Endothelial cell of umbilical vein (primary cell): Measurements from ENCODE around the gene FHIT. TPM values are rescaled to one million over a fixed set of nuclear protein-coding genes. Genes with fewer than 3 reads are reported as not detected.

ENCODE experiments used
- BruUV-seq: library from RNA; stranded (reverse); fragments of 400-500 nt; replicated peaks from 2 replicates; lab custom pipeline; 2021; lab: Mats Ljungman, UMichigan
- CTCF ChIA-PET: fragments of 300-600, 350-600 bp; sonication (Branson Sonifier 250); formaldehyde crosslinking; loops from one replicate; lab custom pipeline; 2021; ENCODE audit warnings: antibody characterized with exemption, inconsistent platforms; lab: Charles Lee
- POLR2A ChIA-PET: fragments of 300-600, 350-600 bp; sonication (Branson Sonifier 250); formaldehyde crosslinking; loops from one replicate; lab custom pipeline; 2021; ENCODE audit warnings: antibody characterized with exemption, inconsistent platforms; lab: Charles Lee
- DNase-seq: peaks from one replicate; pipeline ENCODE4 v3.0.0-alpha.2; 2011; ENCODE audit warnings: low read depth, low spot score
- FAIRE-seq: peaks from 2 replicates; lab custom pipeline; 2011; peaks lifted over from hg19 to GRCh38; lab: Jason Lieb, UNC
- H2AFZ ChIP-seq: 2 replicates; pipeline ENCODE4 v1.6.0; 2012; ENCODE audit warnings: low read depth, low read length, control low read depth, inconsistent platforms
- H3K27ac ChIP-seq: 2 replicates; pipeline ENCODE4 v1.5.1; 2011; ENCODE audit warnings: low read depth, mild to moderate bottlenecking, control low read depth, low read length, moderate library complexity; ENCODE audit not compliant: insufficient read depth
- H3K27me3 ChIP-seq, 2 experiments: 2 replicates each; pipeline versions ENCODE4 v1.6.0 to v1.6.1; 2011; ENCODE audit warnings: low read length in 2 of 2, mixed read lengths in 1 of 2; ENCODE audit not compliant: control insufficient read depth in 2 of 2, insufficient read depth in 2 of 2
- H3K36me3 ChIP-seq, 2 experiments: 2 replicates in 1 of 2; 3 replicates in 1 of 2; pipeline ENCODE4 v1.5.1; 2011; ENCODE audit warnings: low read length in 2 of 2, mild to moderate bottlenecking in 1 of 2, moderate library complexity in 1 of 2; ENCODE audit not compliant: control insufficient read depth in 2 of 2, insufficient read depth in 2 of 2; ENCODE audit errors: extremely low read depth in 1 of 2
- H3K4me1 ChIP-seq: 3 replicates; pipeline ENCODE4 v1.5.1; 2011; ENCODE audit warnings: mild to moderate bottlenecking, low read length; ENCODE audit not compliant: control insufficient read depth, insufficient read depth; ENCODE audit errors: extremely low read depth
- H3K4me2 ChIP-seq: 2 replicates; pipeline ENCODE4 v1.6.1; 2011; ENCODE audit warnings: low read length, control low read depth, mixed read lengths; ENCODE audit not compliant: insufficient read depth
- H3K4me3 ChIP-seq, 3 experiments: fragments of 200-600 bp in 1 of 3; sonication (generic), shearing (Covaris generic) in 1 of 3; replicated peaks in 1 of 3; 2 replicates each; pipeline ENCODE4 v1.5.1; 2011 to 2016; ENCODE audit warnings: control low read depth in 3 of 3, low read length in 3 of 3, mild to moderate bottlenecking in 2 of 3, inconsistent platforms in 1 of 3, low read depth in 1 of 3, moderate library complexity in 1 of 3; ENCODE audit not compliant: insufficient read depth in 1 of 3
- H3K79me2 ChIP-seq: 2 replicates; pipeline ENCODE4 v1.6.0; 2012; ENCODE audit warnings: low read length, inconsistent platforms; ENCODE audit not compliant: control insufficient read depth, insufficient read depth
- H3K9ac ChIP-seq: replicated peaks from 2 replicates; pipeline ENCODE3; 2011; ENCODE audit warnings: low read length, control low read depth; ENCODE audit not compliant: insufficient read depth; ENCODE audit errors: extremely low read depth
- H3K9me1 ChIP-seq: replicated peaks from 3 replicates; pipeline ENCODE4 v1.6.0; 2011; ENCODE audit warnings: mild to moderate bottlenecking, low read length; ENCODE audit not compliant: control insufficient read depth, insufficient read depth; ENCODE audit errors: extremely low read depth
- H3K9me3 ChIP-seq: replicated peaks from 2 replicates; pipeline ENCODE4 v1.5.1; 2012; ENCODE audit warnings: low read length, inconsistent platforms; ENCODE audit not compliant: control insufficient read depth, insufficient read depth
- H4K20me1 ChIP-seq: replicated peaks from 2 replicates; pipeline ENCODE3; 2011; ENCODE audit warnings: mild to moderate bottlenecking, low read length; ENCODE audit not compliant: control insufficient read depth, insufficient read depth; ENCODE audit errors: extremely low read depth
- CTCF ChIP-seq, 2 donors: IDR thresholded peaks; 1 replicate in 1 of 2; 2 replicates in 1 of 2; pipeline ENCODE4 v1.5.1; 2011; ENCODE audit warnings: low read length in 2 of 2, mild to moderate bottlenecking in 2 of 2, moderate library complexity in 2 of 2, control low read depth in 1 of 2, inconsistent platforms in 1 of 2, low read depth in 1 of 2; ENCODE audit not compliant: insufficient read depth in 1 of 2; ENCODE audit errors: extremely low read depth in 1 of 2
- EZH2 ChIP-seq: IDR thresholded peaks from 2 replicates; pipeline ENCODE4 v1.6.1; 2012; ENCODE audit warnings: borderline replicate concordance, low read depth, mild to moderate bottlenecking, moderate library complexity, low read length, inconsistent platforms; ENCODE audit not compliant: severe bottlenecking
- FOS ChIP-seq: IDR thresholded peaks from 2 replicates; pipeline ENCODE4 v1.6.1; 2011; ENCODE audit warnings: mild to moderate bottlenecking, low read length, moderate library complexity, borderline replicate concordance; ENCODE audit not compliant: insufficient read depth
- GATA2 ChIP-seq: IDR thresholded peaks from 2 replicates; pipeline ENCODE4 v1.7.0; 2011; ENCODE audit warnings: low read depth, mild to moderate bottlenecking, moderate library complexity, mixed read lengths, low read length; ENCODE audit not compliant: insufficient read length, insufficient read depth
- JUN ChIP-seq: IDR thresholded peaks from 2 replicates; pipeline ENCODE4 v1.6.1; 2011; ENCODE audit warnings: borderline replicate concordance, low read depth; ENCODE audit not compliant: insufficient read length, insufficient read depth
- MAX ChIP-seq: IDR thresholded peaks from 2 replicates; pipeline ENCODE4 v1.6.1; 2011; ENCODE audit not compliant: insufficient read depth, insufficient read length
- MYC ChIP-seq: IDR thresholded peaks from one replicate; pipeline ENCODE4 v1.6.1; 2011; ENCODE audit warnings: mild to moderate bottlenecking, low read depth, low read length
- POLR2A ChIP-seq: IDR thresholded peaks from 2 replicates; pipeline ENCODE4 v1.6.1; 2012; ENCODE audit warnings: low read depth, mild to moderate bottlenecking, control low read depth, low read length
- POLR2AphosphoS5 ChIP-seq: IDR thresholded peaks from 2 replicates; pipeline ENCODE4 v1.6.1; 2012; ENCODE audit warnings: low read depth, mild to moderate bottlenecking, control low read depth, low read length, moderate library complexity; ENCODE audit not compliant: insufficient read depth
- dilution Hi-C: fragments of 300-500 bp; cut with MboI; formaldehyde crosslinking; loops from one replicate; pipeline ENCODE4 v1.15.0; 2019; ENCODE audit warnings: low sequenced_read_pairs; ENCODE audit not compliant: extremely low pct_ligation_motif_present
- intact Hi-C: fragments of 100-400 bp; cut with micrococcal nuclease; formaldehyde crosslinking; loops from one replicate; pipeline ENCODE4 v1.10.0; 2022
- polyA plus RNA-seq, 4 experiments: library from polyadenylated mRNA; depleted of rRNA in 3 of 4; stranded (reverse) in 3 of 4; unstranded in 1 of 4; fragments of >200 nt; gene quantifications; 2 replicates each; pipeline versions ENCODE4 v1.2.1 to v1.2.3, GENCODE V29; 2011 to 2012; ENCODE audit warnings: missing spikeins in 1 of 4
- total RNA-seq: library from RNA; stranded (reverse); gene quantifications from 2 replicates; pipeline ENCODE4 v1.2.3, GENCODE V29; 2021

Gene FHIT
- total and polyA plus RNA-seq, 2 donors (not counting 3 experiments of a cell fraction or from before 2014, with no cell fraction given), result 0.47 to 2.2 TPM

- Histone ChIP-seq H3K79me2 (no peaks in the 10 kb centered on the region), H4K20me1 (no peaks in the 10 kb centered on the region), H3K9ac (no peak overlapping the region), H3K27me3 (no peaks in the 10 kb centered on the region), H3K4me3 (no peak overlapping the region), H2AFZ (no peak overlapping the region), H3K9me3 (no peaks in the 10 kb centered on the region), H3K9me1 (no peaks in the 10 kb centered on the region), H3K36me3 (no peaks in the 10 kb centered on the region), H3K4me2 (no peak overlapping the region), H3K4me1 (no peaks in the 10 kb centered on the region), H3K27ac (no peak overlapping the region)
- DNase-seq (no peak), FAIRE-seq (no peak)
- no peak for TF ChIP-seq MAX
- no peak for TF ChIP-seq POLR2AphosphoS5
- ChIA-PET POLR2A (no interaction called here), CTCF (no interaction called here)
- intact Hi-C loops (no loop called here), dilution Hi-C loops (no loop called here)
- no TSS peak for BruUV-seq
Measured at GRCh38 chr3:59876533-59877062, 1374.7 kb downstream of the FHIT start.

GRCh38 chr3:59873576-59874230 lies 1377.5 kb downstream of the FHIT start:
- no peak for DNase-seq
- intact Hi-C loops (no loop called here), dilution Hi-C loops (no loop called here)
- ChIA-PET POLR2A (no interaction called here), CTCF (no interaction called here)
- Histone ChIP-seq H3K9ac (no peak overlapping the region), H3K27ac (no peak overlapping the region), H3K27me3 (no peaks in the 10 kb centered on the region), H3K4me3 (no peak overlapping the region), H2AFZ (no peak overlapping the region), H3K9me1 (no peaks in the 10 kb centered on the region), H3K4me1 (no peaks in the 10 kb centered on the region), H3K9me3 (no peaks in the 10 kb centered on the region), H4K20me1 (no peaks in the 10 kb centered on the region), H3K79me2 (no peaks in the 10 kb centered on the region), H3K36me3 (no peaks in the 10 kb centered on the region), H3K4me2 (no peak overlapping the region)
- TF ChIP-seq MAX (no peak), POLR2AphosphoS5 (no peak), EZH2 (no peak), FOS (no peak), MYC (no peak), CTCF (IDR thresholded peaks at IDR 0.05; ENCODE audit: extremely low read depth in 1 of 2, insufficient read depth in 1 of 2, low read depth in 1 of 2, low read length in 2 of 2) (no peak), GATA2 (no peak), POLR2A (no peak), JUN (no peak)
- no peak for FAIRE-seq
- BruUV-seq, result no TSS peak
